ENCODE measurements around the gene TNNI3. TPM values are rescaled to one million over a fixed set of nuclear protein-coding genes. Genes with fewer than 3 reads are reported as not detected.

TNNI3 gene
- total and polyA plus RNA-seq, 9 of the 15 experiments (the other 6 are each of a cell fraction or from before 2014, with no cell fraction given) = 4.7 to 158 (median 42.0) TPM

DNA sequence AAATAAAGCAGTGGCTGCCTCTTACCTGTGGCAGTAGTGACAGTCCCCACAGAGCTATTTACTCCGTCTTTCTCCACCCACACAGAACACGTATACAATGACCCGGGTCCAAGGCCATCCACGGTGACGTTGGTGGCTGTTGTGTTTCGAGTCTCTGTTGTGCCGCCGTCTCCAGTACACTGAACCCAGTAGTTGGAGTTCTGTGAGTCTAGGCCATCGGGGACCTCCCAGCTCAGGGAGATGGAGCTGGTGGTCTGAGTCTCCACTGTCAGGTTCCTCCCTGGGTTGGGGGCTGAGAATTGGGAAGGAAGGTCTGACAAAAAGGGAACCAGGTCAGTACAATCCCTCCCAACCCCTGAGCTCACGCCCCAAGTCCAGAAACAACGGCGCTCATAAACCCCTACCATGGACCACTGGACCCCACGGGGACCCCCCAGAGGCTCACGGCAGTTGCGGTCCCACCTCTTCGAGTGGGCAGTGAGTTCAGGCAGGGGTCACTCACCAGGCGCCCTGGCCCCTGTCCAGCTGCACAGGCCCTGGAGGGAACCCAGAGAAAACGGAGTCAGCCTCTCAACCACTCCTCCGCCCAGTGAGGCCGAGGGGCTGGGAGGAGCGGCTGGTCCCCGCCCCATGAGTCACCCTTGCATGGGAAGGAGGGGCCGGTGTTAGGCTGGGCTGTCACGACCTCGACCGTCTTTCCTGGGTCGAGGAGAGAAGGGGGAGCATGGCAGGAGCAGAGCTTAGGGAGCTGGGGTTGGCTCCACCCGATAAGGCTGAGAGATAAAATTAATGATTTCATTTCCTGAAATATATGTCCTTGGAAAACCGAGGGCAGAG, 49.4 kb upstream of the TNNI3 start (continued):
- TF ChIP-seq, protein P1, sequence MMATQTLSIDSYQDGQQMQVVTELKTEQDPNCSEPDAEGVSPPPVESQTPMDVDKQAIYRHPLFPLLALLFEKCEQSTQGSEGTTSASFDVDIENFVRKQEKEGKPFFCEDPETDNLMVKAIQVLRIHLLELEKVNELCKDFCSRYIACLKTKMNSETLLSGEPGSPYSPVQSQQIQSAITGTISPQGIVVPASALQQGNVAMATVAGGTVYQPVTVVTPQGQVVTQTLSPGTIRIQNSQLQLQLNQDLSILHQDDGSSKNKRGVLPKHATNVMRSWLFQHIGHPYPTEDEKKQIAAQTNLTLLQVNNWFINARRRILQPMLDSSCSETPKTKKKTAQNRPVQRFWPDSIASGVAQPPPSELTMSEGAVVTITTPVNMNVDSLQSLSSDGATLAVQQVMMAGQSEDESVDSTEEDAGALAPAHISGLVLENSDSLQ (IDR thresholded peaks at IDR 0.05) = peak; percentile 74
- TF ChIP-seq POLR2A (conservative IDR thresholded peaks at IDR 0.05) = peak; percentile 86
- TF ChIP-seq ZNF174 (CRISPR knock-in tag; IDR thresholded peaks at IDR 0.05) = no peak
- TF ChIP-seq KDM1A (IDR thresholded peaks at IDR 0.05) = no peak
- TF ChIP-seq, protein P2, sequence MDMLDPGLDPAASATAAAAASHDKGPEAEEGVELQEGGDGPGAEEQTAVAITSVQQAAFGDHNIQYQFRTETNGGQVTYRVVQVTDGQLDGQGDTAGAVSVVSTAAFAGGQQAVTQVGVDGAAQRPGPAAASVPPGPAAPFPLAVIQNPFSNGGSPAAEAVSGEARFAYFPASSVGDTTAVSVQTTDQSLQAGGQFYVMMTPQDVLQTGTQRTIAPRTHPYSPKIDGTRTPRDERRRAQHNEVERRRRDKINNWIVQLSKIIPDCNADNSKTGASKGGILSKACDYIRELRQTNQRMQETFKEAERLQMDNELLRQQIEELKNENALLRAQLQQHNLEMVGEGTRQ (CRISPR knock-in tag; IDR thresholded peaks at IDR 0.05) = no peak
- TF ChIP-seq, protein P3, sequence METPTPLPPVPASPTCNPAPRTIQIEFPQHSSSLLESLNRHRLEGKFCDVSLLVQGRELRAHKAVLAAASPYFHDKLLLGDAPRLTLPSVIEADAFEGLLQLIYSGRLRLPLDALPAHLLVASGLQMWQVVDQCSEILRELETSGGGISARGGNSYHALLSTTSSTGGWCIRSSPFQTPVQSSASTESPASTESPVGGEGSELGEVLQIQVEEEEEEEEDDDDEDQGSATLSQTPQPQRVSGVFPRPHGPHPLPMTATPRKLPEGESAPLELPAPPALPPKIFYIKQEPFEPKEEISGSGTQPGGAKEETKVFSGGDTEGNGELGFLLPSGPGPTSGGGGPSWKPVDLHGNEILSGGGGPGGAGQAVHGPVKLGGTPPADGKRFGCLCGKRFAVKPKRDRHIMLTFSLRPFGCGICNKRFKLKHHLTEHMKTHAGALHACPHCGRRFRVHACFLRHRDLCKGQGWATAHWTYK (CRISPR knock-in tag; IDR thresholded peaks at IDR 0.05) = peak; percentile 11; the same call in 1 of the 2 replicates
- TF ChIP-seq PML (IDR thresholded peaks at IDR 0.05; ENCODE audit: low read length) = peak; percentile 71
- peak; percentile 85 for TF ChIP-seq ARID1B (IDR thresholded peaks at IDR 0.05)
- no peak for TF ChIP-seq ZNF274 (IDR thresholded peaks at IDR 0.05; ENCODE audit: borderline replicate concordance, low read depth, low read length)
- TF ChIP-seq ZNF77 (CRISPR knock-in tag; IDR thresholded peaks at IDR 0.05) = no peak
- TF ChIP-seq BMI1 (IDR thresholded peaks at IDR 0.05; ENCODE audit: low read length) = no peak
- no peak for TF ChIP-seq NCOA4 (IDR thresholded peaks at IDR 0.05; ENCODE audit: partially characterized antibody)
- no peak for TF ChIP-seq XRCC4 (IDR thresholded peaks at IDR 0.05; ENCODE audit: extremely low read depth, insufficient read depth, insufficient read length)
- TF ChIP-seq DPF2 (IDR thresholded peaks at IDR 0.05) = peak; percentile 94
- TF ChIP-seq FOSL1 (tag; conservative IDR thresholded peaks at IDR 0.05) = peak; percentile 97
- TF ChIP-seq CREBBP (IDR thresholded peaks at IDR 0.05; ENCODE audit: low read depth, low read length) = no peak
- peak; percentile 86 for TF ChIP-seq MYC (IDR thresholded peaks at IDR 0.05; ENCODE audit: low read depth, low read length)
- no peak for TF ChIP-seq MYC (CRISPR knock-in tag; IDR thresholded peaks at IDR 0.05; ENCODE audit: borderline replicate concordance, low read depth)
- TF ChIP-seq, protein P4, sequence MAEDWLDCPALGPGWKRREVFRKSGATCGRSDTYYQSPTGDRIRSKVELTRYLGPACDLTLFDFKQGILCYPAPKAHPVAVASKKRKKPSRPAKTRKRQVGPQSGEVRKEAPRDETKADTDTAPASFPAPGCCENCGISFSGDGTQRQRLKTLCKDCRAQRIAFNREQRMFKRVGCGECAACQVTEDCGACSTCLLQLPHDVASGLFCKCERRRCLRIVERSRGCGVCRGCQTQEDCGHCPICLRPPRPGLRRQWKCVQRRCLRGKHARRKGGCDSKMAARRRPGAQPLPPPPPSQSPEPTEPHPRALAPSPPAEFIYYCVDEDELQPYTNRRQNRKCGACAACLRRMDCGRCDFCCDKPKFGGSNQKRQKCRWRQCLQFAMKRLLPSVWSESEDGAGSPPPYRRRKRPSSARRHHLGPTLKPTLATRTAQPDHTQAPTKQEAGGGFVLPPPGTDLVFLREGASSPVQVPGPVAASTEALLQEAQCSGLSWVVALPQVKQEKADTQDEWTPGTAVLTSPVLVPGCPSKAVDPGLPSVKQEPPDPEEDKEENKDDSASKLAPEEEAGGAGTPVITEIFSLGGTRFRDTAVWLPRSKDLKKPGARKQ (CRISPR knock-in tag; IDR thresholded peaks at IDR 0.05) = no peak
- TF ChIP-seq, protein P5, sequence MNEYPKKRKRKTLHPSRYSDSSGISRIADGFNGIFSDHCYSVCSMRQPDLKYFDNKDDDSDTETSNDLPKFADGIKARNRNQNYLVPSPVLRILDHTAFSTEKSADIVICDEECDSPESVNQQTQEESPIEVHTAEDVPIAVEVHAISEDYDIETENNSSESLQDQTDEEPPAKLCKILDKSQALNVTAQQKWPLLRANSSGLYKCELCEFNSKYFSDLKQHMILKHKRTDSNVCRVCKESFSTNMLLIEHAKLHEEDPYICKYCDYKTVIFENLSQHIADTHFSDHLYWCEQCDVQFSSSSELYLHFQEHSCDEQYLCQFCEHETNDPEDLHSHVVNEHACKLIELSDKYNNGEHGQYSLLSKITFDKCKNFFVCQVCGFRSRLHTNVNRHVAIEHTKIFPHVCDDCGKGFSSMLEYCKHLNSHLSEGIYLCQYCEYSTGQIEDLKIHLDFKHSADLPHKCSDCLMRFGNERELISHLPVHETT (CRISPR knock-in tag; conservative IDR thresholded peaks at IDR 0.05 in 1 of 2, IDR thresholded peaks at IDR 0.05 in 1 of 2) = 0 out of 4 replicates have a peak, but pooled peaks of 1 of the 2 experiments have one; percentile 23
